Erythroblast (primary cell): ENCODE results near the gene CHRM5.

ENCODE experiments used
- GATA1 ChIP-seq: IDR thresholded peaks from 2 replicates; pipeline ENCODE4 v1.6.1; 2011; ENCODE audit warnings: low read depth, mild to moderate bottlenecking, control low read depth, low read length, moderate library complexity
- POLR2A ChIP-seq: IDR thresholded peaks from 2 replicates; pipeline ENCODE4 v1.6.1; 2011; ENCODE audit warnings: mild to moderate bottlenecking, low read length

GRCh38 chr15:34056911-34057310 lies 88.6 kb downstream of the CHRM5 start:
- TF ChIP-seq POLR2A (no peak), GATA1 (no peak)
